Sigmoid colon (tissue), 7 donors: Measurements from ENCODE around the gene INAFM2. TPM values are rescaled to one million over a fixed set of nuclear protein-coding genes. Genes with fewer than 3 reads are reported as not detected.

ENCODE experiments used
- DNase-seq: peaks from one replicate; pipeline ENCODE4 v3.0.0-alpha.2; 2019
- H3K27ac ChIP-seq, 4 donors: fragments of 200-600 bp; sonication (generic); one replicate each; pipeline ENCODE4 v1.5.1; 2016 to 2019; ENCODE audit warnings: mild to moderate bottlenecking in 1 of 4
- H3K27me3 ChIP-seq, 3 donors: fragments of 200-600 bp; sonication (generic); one replicate each; pipeline ENCODE4 v1.5.1; 2019; ENCODE audit warnings: mild to moderate bottlenecking in 1 of 3
- H3K36me3 ChIP-seq, 4 donors: fragments of 200-600 bp; sonication (generic); one replicate each; pipeline ENCODE4 v1.5.1; 2016 to 2019
- H3K4me1 ChIP-seq, 4 donors: fragments of 200-600 bp; sonication (generic); one replicate each; pipeline ENCODE4 v1.5.1; 2017 to 2019
- H3K4me3 ChIP-seq, 4 donors: fragments of 200-600 bp; sonication (generic); one replicate each; pipeline ENCODE4 v1.5.1; 2017 to 2019; ENCODE audit warnings: mild to moderate bottlenecking in 2 of 4, moderate library complexity in 1 of 4
- H3K9me3 ChIP-seq, 4 donors: fragments of 200-600 bp in 3 of 4; sonication (generic) in 3 of 4; one replicate each; pipeline versions ENCODE4 v1.5.1 to v1.6.1; 2013 to 2019
- CTCF ChIP-seq, 4 experiments: fragments of 450-650 bp in 3 of 4; fragments of 200-600 bp in 1 of 4; IDR thresholded peaks; one replicate each; pipeline ENCODE4 v1.5.1; 2016 to 2019; ENCODE audit warnings: antibody characterized with exemption in 4 of 4, mild to moderate bottlenecking in 3 of 4, moderate library complexity in 2 of 4
- EP300 ChIP-seq, 4 donors: sonication (generic); formaldehyde crosslinking; IDR thresholded peaks; one replicate each; pipeline ENCODE4 v1.6.1; 2017; ENCODE audit warnings: antibody characterized with exemption in 4 of 4
- POLR2A ChIP-seq, 2 donors: fragments of 450-650 bp; IDR thresholded peaks; one replicate each; pipeline ENCODE4 v1.6.1; 2016; ENCODE audit warnings: antibody characterized with exemption in 2 of 2, mild to moderate bottlenecking in 2 of 2, moderate library complexity in 2 of 2
- POLR2AphosphoS5 ChIP-seq, 4 donors: sonication (generic); formaldehyde crosslinking; IDR thresholded peaks; one replicate each; pipeline ENCODE4 v1.6.1; 2017; ENCODE audit warnings: antibody characterized with exemption in 4 of 4
- WGBS, 2 donors: extraction: QIAGEN DNeasy Blood & Tissue Kit; methylation state at CpG; one replicate each; pipeline ENCODE4 v1.1.7; 2013; 5-methylcytosine and 5-hydroxymethylcytosine counted together
- intact Hi-C: fragments of 100-400 bp; cut with DNase I; formaldehyde crosslinking; loops from one replicate; pipeline ENCODE4 v1.15.1; 2023
- polyA plus RNA-seq, 3 donors: library from polyadenylated mRNA; stranded (reverse); fragments of 200-250 nt; gene quantifications; one replicate each; pipeline ENCODE4 v1.2.3, GENCODE V29; 2013
- total RNA-seq, 4 donors: library from RNA; depleted of rRNA; stranded (reverse); fragments of >200 nt; gene quantifications; one replicate each; pipeline ENCODE4 v1.1.0, GENCODE V29; 2016
- donor health status: healthy with polysubstance abuse.
- donor health status: Bipolar disorder and iron deficiency.
- donor health status: healthy.

The INAFM2 gene
- total and polyA plus RNA-seq, 7 donors = 6.6 to 63.1 (median 41.0) TPM

GRCh38 chr15:40345225-40345866 lies 21.9 kb downstream of the INAFM2 start:
- intact Hi-C loops = loop anchor here (2.0 kb wide), 1 partner anchor 75 kb away; no protein-coding TSS in a partner anchor
- no peaks in the 10 kb centered on the region for H3K9me3 ChIP-seq
- H3K4me3 ChIP-seq = no peak overlapping the region
- H3K36me3 ChIP-seq = no peaks in the 10 kb centered on the region
- H3K4me1 ChIP-seq = peaks cover 0 to 48% (median 46%) of the 10 kb centered on the region in 4 donors
- WGBS, 2 donors = 38 to 77% methylated on average over 10 of the region's 10 CpGs
- DNase-seq = no peak
- H3K27ac ChIP-seq = peak overlapping the region in 2 of 4 donors; percentile 1 to 5
- no peaks in the 10 kb centered on the region for H3K27me3 ChIP-seq
- TF ChIP-seq CTCF (IDR thresholded peaks at IDR 0.05) (no peak), EP300 (IDR thresholded peaks at IDR 0.05) (no peak), POLR2AphosphoS5 (IDR thresholded peaks at IDR 0.05) (no peak), POLR2A (IDR thresholded peaks at IDR 0.05) (no peak)

- intact Hi-C loops = loop anchor here (2.0 kb wide), 1 partner anchor 75 kb away; no protein-coding TSS in a partner anchor
- Histone ChIP-seq H3K27me3 (no peaks in the 10 kb centered on the region), H3K27ac (no peak overlapping the region), H3K9me3 (no peaks in the 10 kb centered on the region), H3K4me1 (peaks cover 0 to 41% (median 39%) of the 10 kb centered on the region in 4 donors), H3K4me3 (no peak overlapping the region), H3K36me3 (no peaks in the 10 kb centered on the region)
- peak; percentile 58 for DNase-seq
- WGBS, 2 donors = 27 to 70% methylated on average over 6 of the region's 6 CpGs
- peak in 1 of 4 donors; percentile 31 for TF ChIP-seq POLR2AphosphoS5 (IDR thresholded peaks at IDR 0.05)
- no peak for TF ChIP-seq CTCF (IDR thresholded peaks at IDR 0.05)
- TF ChIP-seq POLR2A (IDR thresholded peaks at IDR 0.05) = peak in 1 of 2 donors; percentile 50
- TF ChIP-seq EP300 (IDR thresholded peaks at IDR 0.05) = no peak
These were observed 22.5 kb downstream of the INAFM2 start for GRCh38 chr15:40345867-40346578.

GRCh38 chr15:40346579-40347558 lies 23.4 kb downstream of the INAFM2 start:
- no peak for TF ChIP-seq POLR2A (IDR thresholded peaks at IDR 0.05)
- TF ChIP-seq EP300 (IDR thresholded peaks at IDR 0.05) = no peak
- no peak for TF ChIP-seq CTCF (IDR thresholded peaks at IDR 0.05)
- TF ChIP-seq POLR2AphosphoS5 (IDR thresholded peaks at IDR 0.05) = no peak
- Histone ChIP-seq H3K4me1 (peaks cover 0 to 32% (median 31%) of the 10 kb centered on the region in 4 donors), H3K27ac (no peak overlapping the region), H3K9me3 (no peaks in the 10 kb centered on the region), H3K36me3 (no peaks in the 10 kb centered on the region), H3K27me3 (no peaks in the 10 kb centered on the region), H3K4me3 (no peak overlapping the region)
- 59 to 83% methylated on average over 15 of the region's 15 CpGs for WGBS, 2 donors
- DNase-seq = no peak
- intact Hi-C loops = no loop called here

- no peak for DNase-seq
- 29 to 72% methylated on average over 11 of the region's 11 CpGs for WGBS, 2 donors
- intact Hi-C loops = no loop called here
- H3K36me3 ChIP-seq = no peaks in the 10 kb centered on the region
- no peaks in the 10 kb centered on the region for H3K9me3 ChIP-seq
- no peak for TF ChIP-seq EP300 (IDR thresholded peaks at IDR 0.05)
- no peak for TF ChIP-seq POLR2A (IDR thresholded peaks at IDR 0.05)
- TF ChIP-seq POLR2AphosphoS5 (IDR thresholded peaks at IDR 0.05) = no peak
- no peak for TF ChIP-seq CTCF (IDR thresholded peaks at IDR 0.05)
- peaks cover 0 to 23% (median 22%) of the 10 kb centered on the region in 4 donors for H3K4me1 ChIP-seq
- H3K4me3 ChIP-seq = no peak overlapping the region
- H3K27ac ChIP-seq = no peak overlapping the region
- H3K27me3 ChIP-seq = no peaks in the 10 kb centered on the region
These were observed 24.3 kb downstream of the INAFM2 start for GRCh38 chr15:40347559-40348473.
